H1 (cell line): ENCODE results near the gene TOR1A. TPM values are rescaled to one million over a fixed set of nuclear protein-coding genes. Genes with fewer than 3 reads are reported as not detected.

Experiments used
- CTCF ChIA-PET: fragments of 300-600 bp; sonication (Branson Sonifier 250); formaldehyde crosslinking; loops from one replicate; lab custom pipeline; 2021; ENCODE audit not compliant: partially characterized antibody; lab: Charles Lee
- POLR2A ChIA-PET: fragments of 300-600 bp; sonication (Branson Sonifier 250); formaldehyde crosslinking; loops from one replicate; lab custom pipeline; 2021; ENCODE audit warnings: inconsistent platforms; ENCODE audit not compliant: partially characterized antibody; lab: Charles Lee
- DNase-seq, 2 experiments: peaks; one replicate each; pipeline versions ENCODE4 v3.0.0 to v3.0.0-alpha.2; 2010 to 2022; ENCODE audit warnings: low spot score in 2 of 2, low read depth in 1 of 2, mixed read lengths in 1 of 2
- FAIRE-seq: peaks from 2 replicates; lab custom pipeline; 2011; peaks lifted over from hg19 to GRCh38; lab: Jason Lieb, UNC
- H2AFZ ChIP-seq: 2 replicates; pipeline ENCODE4 v1.8.1; 2012; ENCODE audit warnings: low read length, inconsistent platforms
- H2AK5ac ChIP-seq: 2 replicates; pipeline ENCODE4 v1.6.1; 2013; ENCODE audit warnings: low read depth, low read length
- H2BK120ac ChIP-seq: replicated peaks from 2 replicates; pipeline ENCODE3; 2013; ENCODE audit warnings: low read depth, low read length, inconsistent platforms
- H2BK12ac ChIP-seq: 2 replicates; pipeline ENCODE4 v1.6.1; 2013; ENCODE audit warnings: low read depth, low read length
- H2BK15ac ChIP-seq: 2 replicates; pipeline ENCODE4 v1.6.1; 2013; ENCODE audit warnings: low read length
- H2BK20ac ChIP-seq: 2 replicates; pipeline ENCODE4 v1.6.1; 2013; ENCODE audit warnings: low read length
- H2BK5ac ChIP-seq: 2 replicates; pipeline ENCODE4 v1.6.1; 2013; ENCODE audit warnings: low read depth, low read length
- H3K14ac ChIP-seq: 2 replicates; pipeline ENCODE4 v1.6.1; 2013; ENCODE audit warnings: inconsistent platforms; ENCODE audit not compliant: insufficient read length
- H3K18ac ChIP-seq: 2 replicates; pipeline ENCODE4 v1.6.1; 2013; ENCODE audit warnings: low read length; ENCODE audit errors: extremely low read depth
- H3K23ac ChIP-seq: 2 replicates; pipeline ENCODE4 v1.6.1; 2013; ENCODE audit warnings: inconsistent platforms; ENCODE audit not compliant: insufficient read length
- H3K23me2 ChIP-seq: 2 replicates; pipeline ENCODE4 v1.6.1; 2013; ENCODE audit warnings: low read depth, low read length
- H3K27ac ChIP-seq: 2 replicates; pipeline ENCODE4 v1.6.1; 2011; ENCODE audit warnings: low read depth, low read length, inconsistent platforms
- H3K27me3 ChIP-seq, 4 experiments: replicated peaks in 1 of 4; 1 replicate in 1 of 4; 2 replicates in 3 of 4; pipeline versions ENCODE4 v1.6.1 to v1.8.1; 2011 to 2013; ENCODE audit warnings: low read length in 3 of 4, mild to moderate bottlenecking in 3 of 4, inconsistent platforms in 2 of 4, mixed read lengths in 2 of 4, moderate library complexity in 1 of 4; ENCODE audit not compliant: control insufficient read depth in 3 of 4, insufficient read depth in 3 of 4; ENCODE audit errors: extremely low read depth in 1 of 4
- H3K36me3 ChIP-seq, 4 experiments: 2 replicates each; pipeline versions ENCODE4 v1.6.1 to v1.8.1; 2011 to 2013; ENCODE audit warnings: mild to moderate bottlenecking in 4 of 4, low read length in 3 of 4, moderate library complexity in 2 of 4, control low read depth in 1 of 4, inconsistent platforms in 1 of 4; ENCODE audit not compliant: insufficient read depth in 4 of 4, control insufficient read depth in 2 of 4
- H3K4ac ChIP-seq: replicated peaks from 2 replicates; pipeline ENCODE3; 2013; ENCODE audit warnings: low read length, low read depth, mixed read lengths, inconsistent platforms; ENCODE audit not compliant: insufficient read length
- H3K4me1 ChIP-seq, 4 experiments: replicated peaks in 1 of 4; 1 replicate in 1 of 4; 2 replicates in 3 of 4; pipeline versions ENCODE4 v1.6.1 to v1.8.1; 2011 to 2013; ENCODE audit warnings: low read length in 3 of 4, inconsistent platforms in 2 of 4, mixed read lengths in 1 of 4; ENCODE audit not compliant: insufficient read depth in 4 of 4, control insufficient read depth in 3 of 4
- H3K4me2 ChIP-seq, 2 experiments: 2 replicates each; pipeline versions ENCODE4 v1.6.1 to v1.8.1; 2011 to 2013; ENCODE audit warnings: low read depth in 2 of 2, low read length in 2 of 2, control low read depth in 1 of 2, inconsistent platforms in 1 of 2, mild to moderate bottlenecking in 1 of 2; ENCODE audit not compliant: insufficient read depth in 1 of 2
- H3K4me3 ChIP-seq, 4 experiments: fragments of 200-600, 300-600 bp in 1 of 4; sonication (generic), shearing (Covaris generic), sonication (Bioruptor Twin) in 1 of 4; 2 replicates each; pipeline versions ENCODE4 v1.5.1 to v1.8.1; 2011 to 2016; ENCODE audit warnings: low read length in 4 of 4, low read depth in 3 of 4, control low read depth in 2 of 4, inconsistent platforms in 2 of 4, mild to moderate bottlenecking in 2 of 4, mixed read lengths in 1 of 4, moderate library complexity in 1 of 4; ENCODE audit not compliant: insufficient read depth in 2 of 4; ENCODE audit errors: extremely low read depth in 1 of 4
- H3K56ac ChIP-seq: replicated peaks from 2 replicates; pipeline ENCODE3; 2013; ENCODE audit warnings: low read depth, mild to moderate bottlenecking, mixed read lengths, low read length, inconsistent platforms; ENCODE audit not compliant: insufficient read length
- H3K79me1 ChIP-seq: 2 replicates; pipeline ENCODE4 v1.6.1; 2013; ENCODE audit warnings: low read depth, low read length, control low read depth
- H3K79me2 ChIP-seq, 2 experiments: 2 replicates each; pipeline versions ENCODE4 v1.6.1 to v1.8.1; 2012 to 2013; ENCODE audit warnings: low read length in 2 of 2, mild to moderate bottlenecking in 2 of 2, inconsistent platforms in 1 of 2; ENCODE audit not compliant: insufficient read depth in 2 of 2, control insufficient read depth in 1 of 2
- H3K9ac ChIP-seq, 4 experiments: replicated peaks in 1 of 4; 1 replicate in 1 of 4; 2 replicates in 3 of 4; pipeline versions ENCODE4 v1.6.1 to v1.8.1; 2011 to 2013; ENCODE audit warnings: low read depth in 3 of 4, low read length in 3 of 4, control low read depth in 2 of 4, mild to moderate bottlenecking in 2 of 4, moderate library complexity in 2 of 4, inconsistent platforms in 1 of 4; ENCODE audit errors: extremely low read depth in 1 of 4
- H3K9me3 ChIP-seq, 2 experiments: 2 replicates each; pipeline versions ENCODE4 v1.6.1 to v1.8.1; 2012 to 2013; ENCODE audit warnings: mild to moderate bottlenecking in 2 of 2, moderate library complexity in 2 of 2, control low read depth in 1 of 2, inconsistent platforms in 1 of 2, low read depth in 1 of 2, low read length in 1 of 2, mixed read lengths in 1 of 2; ENCODE audit not compliant: insufficient read depth in 2 of 2
- H4K20me1 ChIP-seq, 2 experiments: replicated peaks in 1 of 2; 2 replicates each; pipeline versions ENCODE3 to v1.8.1; 2011 to 2013; ENCODE audit warnings: inconsistent platforms in 2 of 2, low read length in 2 of 2, mild to moderate bottlenecking in 1 of 2; ENCODE audit not compliant: insufficient read depth in 2 of 2, control insufficient read depth in 1 of 2
- H4K5ac ChIP-seq: 2 replicates; pipeline ENCODE4 v1.6.1; 2013; ENCODE audit warnings: low read length, low read depth, mixed read lengths, inconsistent platforms; ENCODE audit not compliant: insufficient read length
- H4K8ac ChIP-seq: 2 replicates; pipeline ENCODE4 v1.8.0; 2013; ENCODE audit warnings: mild to moderate bottlenecking, moderate library complexity, low read length, inconsistent platforms; ENCODE audit not compliant: insufficient read depth; ENCODE audit errors: extremely low read depth
- H4K91ac ChIP-seq: replicated peaks from 2 replicates; pipeline ENCODE3; 2013; ENCODE audit warnings: low read length, mixed read lengths, inconsistent platforms; ENCODE audit not compliant: insufficient read length
- HDAC2 ChIP-seq, 2 experiments: fragments of 300-600 bp in 1 of 2; sonication (generic) in 1 of 2; IDR thresholded peaks; 2 replicates each; pipeline ENCODE4 v1.6.1; 2011 to 2012; ENCODE audit warnings: low read depth in 2 of 2, low read length in 2 of 2, mild to moderate bottlenecking in 2 of 2, moderate library complexity in 2 of 2, borderline replicate concordance in 1 of 2, inconsistent platforms in 1 of 2
- KDM5A ChIP-seq: fragments of 200-600 bp; IDR thresholded peaks from 2 replicates; pipeline ENCODE4 v1.7.1; 2012; ENCODE audit warnings: mild to moderate bottlenecking, low read length, inconsistent platforms, mixed read lengths
- NANOG ChIP-seq: IDR thresholded peaks from 2 replicates; pipeline ENCODE4 v1.6.1; 2011; ENCODE audit warnings: low read length, low read depth, mild to moderate bottlenecking, inconsistent platforms; ENCODE audit not compliant: insufficient read depth, poor library complexity, severe bottlenecking
- PHF8 ChIP-seq: fragments of 200-600 bp; sonication (generic); conservative IDR thresholded peaks from 2 replicates; pipeline ENCODE4 v1.7.1; 2012; ENCODE audit warnings: low read depth, mild to moderate bottlenecking, inconsistent platforms, low read length, moderate library complexity
- POU5F1 ChIP-seq: IDR thresholded peaks from 2 replicates; pipeline ENCODE4 v1.6.1; 2011; ENCODE audit warnings: low read depth, mild to moderate bottlenecking, low read length, moderate library complexity
- RFX5 ChIP-seq: IDR thresholded peaks from 2 replicates; pipeline ENCODE4 v1.6.1; 2011; ENCODE audit warnings: low read depth, low read length, improper control_type of control experiment, borderline replicate concordance
- SIX5 ChIP-seq: IDR thresholded peaks from 2 replicates; pipeline ENCODE4 v1.6.1; 2011; ENCODE audit warnings: mild to moderate bottlenecking, low read depth, low read length
- SRF ChIP-seq: IDR thresholded peaks from 2 replicates; pipeline ENCODE4 v1.6.1; 2011; ENCODE audit warnings: mild to moderate bottlenecking, low read depth, low read length, moderate library complexity
- SUZ12 ChIP-seq: fragments of 200-600 bp; sonication (generic); IDR thresholded peaks from 2 replicates; pipeline ENCODE4 v1.6.1; 2012; ENCODE audit warnings: mild to moderate bottlenecking, inconsistent platforms, low read length, moderate library complexity, mixed read lengths
- WGBS, 2 experiments: shearing (Covaris generic) in 1 of 2; methylation state at CpG; one replicate each; pipeline versions ENCODE4 v1.1.6 to v1.1.7; 2013 to 2015; ENCODE audit warnings: low lambda C conversion rate in 2 of 2, mixed read lengths in 2 of 2, inconsistent platforms in 1 of 2, low coverage in 1 of 2, missing lambda C conversion rate in 1 of 2; ENCODE audit not compliant: insufficient replicate concordance in 2 of 2, insufficient coverage in 1 of 2, insufficient read length in 1 of 2; ENCODE audit errors: extremely low coverage in 1 of 2, missing lambda C conversion rate in 1 of 2; 5-methylcytosine and 5-hydroxymethylcytosine counted together
- polyA plus RNA-seq, 7 experiments: library from polyadenylated mRNA; depleted of rRNA in 3 of 7; stranded (reverse) in 5 of 7; unstranded in 2 of 7; fragments of >200 nt in 5 of 7; fragments of 200-250 nt in 2 of 7; gene quantifications; 1 replicate in 5 of 7; 2 replicates in 1 of 7; 4 replicates in 1 of 7; pipeline versions ENCODE4 v1.2.1 to v1.2.3, GENCODE V29; 2011 to 2013; ENCODE audit warnings: missing spikeins in 2 of 7, mixed read lengths in 2 of 7
- total RNA-seq: library from RNA; stranded (reverse); fragmentation: NEBNext Ultra II Directional; extraction: Animal tissue kit (Norgen Biotek cat#: 25700); gene quantifications from 2 replicates; pipeline ENCODE4 v1.2.1, GENCODE V29; 2021
- TF ChIP-seq, protein P1 (sequence below): IDR thresholded peaks from 2 replicates; pipeline ENCODE4 v1.6.1; 2012; ENCODE audit warnings: inconsistent platforms

The TOR1A gene
- total and polyA plus RNA-seq, 2 of the 8 experiments (the other 6 are each of a cell fraction or from before 2014, with no cell fraction given) = 37.6 to 46.7 TPM

GRCh38 chr9:129779560-129780190 is 44.3 kb downstream of the TOR1A start:
- no peaks in the 10 kb centered on the region for H3K9me3 ChIP-seq
- H3K56ac ChIP-seq = no peak overlapping the region
- no peak overlapping the region for H3K9ac ChIP-seq
- H2BK120ac ChIP-seq = no peak overlapping the region
- no peak overlapping the region for H3K14ac ChIP-seq
- no peak overlapping the region for H3K4ac ChIP-seq
- H4K8ac ChIP-seq = no peak overlapping the region
- no peak overlapping the region for H4K5ac ChIP-seq
- no peak overlapping the region for H2BK5ac ChIP-seq
- H3K23me2 ChIP-seq = no peaks in the 10 kb centered on the region
- H2AFZ ChIP-seq = no peak overlapping the region
- no peak overlapping the region for H3K4me3 ChIP-seq
- H3K36me3 ChIP-seq = no peaks in the 10 kb centered on the region
- FAIRE-seq (no peak), DNase-seq (no peak)
- H3K27me3 ChIP-seq = no peaks in the 10 kb centered on the region
- H3K18ac ChIP-seq = no peak overlapping the region
- no peak overlapping the region for H3K23ac ChIP-seq
- ChIA-PET CTCF (interaction anchor here (0.7 to 12.8 kb wide), 5 partner anchors 10 to 648 kb away, joined by 3 to 250 read pairs (median 3); no protein-coding TSS in a partner anchor), POLR2A (no interaction called here)
- H3K27ac ChIP-seq = no peak overlapping the region
- no peaks in the 10 kb centered on the region for H4K20me1 ChIP-seq
- no peaks in the 10 kb centered on the region for H3K79me2 ChIP-seq
- no peak overlapping the region for H2AK5ac ChIP-seq
- no peak overlapping the region for H2BK12ac ChIP-seq
- no peak overlapping the region for H3K4me2 ChIP-seq
- H4K91ac ChIP-seq = no peak overlapping the region
- no peak overlapping the region for H2BK20ac ChIP-seq
- no peaks in the 10 kb centered on the region for H3K79me1 ChIP-seq
- TF ChIP-seq NANOG (no peak), HDAC2 (IDR thresholded peaks at IDR 0.05; ENCODE audit: borderline replicate concordance in 1 of 2, low read depth in 2 of 2, low read length in 2 of 2) (no peak), POU5F1 (no peak), SUZ12 (no peak), KDM5A (no peak), SRF (no peak), PHF8 (no peak), RFX5 (no peak), SIX5 (no peak)
- TF ChIP-seq, protein P1, sequence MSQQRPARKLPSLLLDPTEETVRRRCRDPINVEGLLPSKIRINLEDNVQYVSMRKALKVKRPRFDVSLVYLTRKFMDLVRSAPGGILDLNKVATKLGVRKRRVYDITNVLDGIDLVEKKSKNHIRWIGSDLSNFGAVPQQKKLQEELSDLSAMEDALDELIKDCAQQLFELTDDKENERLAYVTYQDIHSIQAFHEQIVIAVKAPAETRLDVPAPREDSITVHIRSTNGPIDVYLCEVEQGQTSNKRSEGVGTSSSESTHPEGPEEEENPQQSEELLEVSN = no peak
- TF ChIP-seq, all 59 proteins: peak for 0
- Histone ChIP-seq H3K4me1 (peaks cover 0 to 3% (median 0%) of the 10 kb centered on the region in 4 experiments; a peak in 3 of 7 replicates), H2BK15ac (no peak overlapping the region)
- WGBS, 2 experiments = 95% methylated on average over 7 of the region's 7 CpGs; no CpG with 5 or more reads in 1 of the 2 experiments
